Stomach smooth muscle (tissue), 2 donors: ENCODE measurements around the gene RBM10.
A peak's percentile ranks its signal among the peaks of the same experiment; 100 is the strongest.

Source experiments
- H3K27ac ChIP-seq: one replicate; pipeline ENCODE4 v1.7.0; 2013; ENCODE audit warnings: mild to moderate bottlenecking, low read length, inconsistent platforms
- H3K27me3 ChIP-seq, 2 donors: one replicate each; pipeline ENCODE4 v1.7.0; 2013; ENCODE audit warnings: low read length in 2 of 2; ENCODE audit not compliant: insufficient read depth in 2 of 2, control insufficient read depth in 1 of 2
- H3K36me3 ChIP-seq, 2 donors: one replicate each; pipeline ENCODE4 v1.7.0; 2013; ENCODE audit warnings: low read length in 2 of 2; ENCODE audit not compliant: control insufficient read depth in 2 of 2, insufficient read depth in 2 of 2
- H3K4me1 ChIP-seq: one replicate; pipeline ENCODE4 v1.7.0; 2013; ENCODE audit warnings: low read length; ENCODE audit not compliant: control insufficient read depth, insufficient read depth
- H3K4me3 ChIP-seq, 2 donors: one replicate each; pipeline ENCODE4 v1.7.0; 2013; ENCODE audit warnings: low read length in 2 of 2
- H3K9ac ChIP-seq, 2 donors: one replicate each; pipeline ENCODE4 v1.7.0; 2013; ENCODE audit warnings: low read length in 2 of 2, mild to moderate bottlenecking in 1 of 2
- H3K9me3 ChIP-seq, 2 donors: one replicate each; pipeline ENCODE4 v1.7.0; 2013; ENCODE audit warnings: low read length in 2 of 2; ENCODE audit not compliant: control insufficient read depth in 2 of 2
- donor health status: healthy.
- donor health status: Pancreatic carcinoma.

RBM10 gene

DNA sequence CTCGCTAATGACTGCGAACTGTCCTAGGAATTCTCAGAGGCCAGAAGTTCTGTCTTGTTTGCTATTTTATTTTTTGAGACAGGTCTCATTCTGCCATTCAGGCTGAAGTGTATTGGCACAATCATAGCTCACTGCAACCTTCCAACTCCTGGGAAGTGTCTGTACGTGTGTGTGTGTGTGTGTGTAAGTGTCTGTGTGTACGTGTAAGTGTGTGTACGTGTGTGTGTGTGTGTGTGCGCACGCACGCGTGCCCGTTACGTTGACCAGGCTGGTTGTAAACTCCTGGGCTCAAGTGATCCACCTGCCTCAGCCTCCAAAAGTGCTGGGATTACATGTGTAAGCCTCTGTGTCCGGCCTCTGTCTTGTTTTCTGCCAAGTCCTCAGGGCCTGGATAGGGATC, 63.1 kb downstream of the RBM10 start:
- Histone ChIP-seq H3K9ac (no peak overlapping the region), H3K27ac (no peak overlapping the region), H3K4me1 (no peaks in the 10 kb centered on the region), H3K27me3 (no peaks in the 10 kb centered on the region), H3K36me3 (peaks cover 41 to 83% of the 10 kb centered on the region in 2 donors), H3K9me3 (no peaks in the 10 kb centered on the region), H3K4me3 (no peak overlapping the region)

DNA sequence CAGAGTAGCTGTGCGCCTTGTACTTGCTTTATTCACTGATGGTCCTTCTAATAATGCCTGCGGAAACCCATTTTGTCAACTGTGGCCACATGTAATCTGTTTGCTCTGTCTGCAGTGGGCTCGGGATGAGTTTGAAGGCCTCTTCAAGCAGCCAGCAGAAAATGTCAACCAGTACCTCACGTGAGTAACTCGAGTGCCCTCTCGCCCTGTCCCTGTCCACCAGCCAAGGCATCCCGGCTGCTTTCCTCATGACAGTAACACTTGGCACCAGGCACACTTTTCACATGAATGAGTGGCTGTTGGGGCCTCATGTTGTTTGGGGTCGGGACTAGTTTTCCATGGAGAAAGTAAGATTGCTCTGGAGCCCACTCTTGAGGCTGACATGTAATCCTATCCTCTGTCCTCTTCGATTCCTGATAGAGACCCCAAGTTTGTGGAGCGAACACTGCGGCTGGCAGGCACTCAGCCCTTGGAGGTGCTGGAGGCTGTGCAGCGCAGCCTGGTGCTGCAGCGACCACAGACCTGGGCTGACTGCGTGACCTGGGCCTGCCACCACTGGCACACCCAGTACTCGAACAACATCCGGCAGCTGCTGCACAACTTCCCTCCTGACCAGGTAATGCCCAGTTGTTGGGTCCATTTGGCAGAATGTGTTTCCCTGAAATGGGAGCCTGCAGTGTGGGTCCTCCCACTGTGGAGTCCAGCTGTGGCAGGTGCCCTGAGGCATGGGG, 64.7 kb downstream of the RBM10 start:
- Histone ChIP-seq H3K4me3 (no peak overlapping the region), H3K27me3 (no peaks in the 10 kb centered on the region), H3K9me3 (no peaks in the 10 kb centered on the region), H3K9ac (no peak overlapping the region), H3K27ac (no peak overlapping the region), H3K4me1 (no peaks in the 10 kb centered on the region), H3K36me3 (peaks cover 52 to 81% of the 10 kb centered on the region in 2 donors)

GRCh38 chrX:47210661-47211425, 65.8 kb downstream of the RBM10 start:
- no peak overlapping the region for H3K9ac ChIP-seq
- no peaks in the 10 kb centered on the region for H3K27me3 ChIP-seq
- no peaks in the 10 kb centered on the region for H3K4me1 ChIP-seq
- H3K9me3 ChIP-seq = no peaks in the 10 kb centered on the region
- H3K4me3 ChIP-seq = no peak overlapping the region
- H3K27ac ChIP-seq = no peak overlapping the region
- peaks cover 60 to 82% of the 10 kb centered on the region in 2 donors for H3K36me3 ChIP-seq

DNA sequence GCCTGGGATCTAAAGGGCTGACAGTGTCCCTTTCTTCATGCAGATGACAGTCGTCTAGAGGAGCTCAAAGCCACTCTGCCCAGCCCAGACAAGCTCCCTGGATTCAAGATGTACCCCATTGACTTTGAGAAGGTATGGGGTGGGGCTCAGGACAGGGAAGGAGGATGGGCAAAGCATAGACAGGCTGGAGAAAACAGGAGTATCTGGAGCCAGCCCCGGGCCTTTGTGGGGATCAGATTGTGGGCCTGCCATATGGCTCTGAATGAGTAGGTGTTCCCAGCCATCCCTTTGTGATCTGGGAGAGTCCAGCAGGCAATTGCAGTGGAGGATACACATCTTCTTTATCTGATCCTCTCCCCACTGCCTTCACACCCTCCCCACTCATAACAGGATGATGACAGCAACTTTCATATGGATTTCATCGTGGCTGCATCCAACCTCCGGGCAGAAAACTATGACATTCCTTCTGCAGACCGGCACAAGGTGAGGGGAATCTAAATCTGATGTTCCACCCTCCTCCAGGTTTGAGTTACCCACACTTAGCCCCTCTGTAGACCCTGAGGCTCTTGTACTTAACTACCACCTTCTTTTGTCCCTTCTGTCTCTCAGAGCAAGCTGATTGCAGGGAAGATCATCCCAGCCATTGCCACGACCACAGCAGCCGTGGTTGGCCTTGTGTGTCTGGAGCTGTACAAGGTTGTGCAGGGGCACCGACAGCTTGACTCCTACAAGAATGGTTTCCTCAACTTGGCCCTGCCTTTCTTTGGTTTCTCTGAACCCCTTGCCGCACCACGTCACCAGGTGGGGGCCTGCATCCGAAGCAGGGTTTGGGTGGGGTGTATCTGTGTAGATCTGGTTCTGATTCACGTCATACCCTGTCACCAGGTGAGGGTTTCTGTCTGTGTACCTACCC, 67.6 kb downstream of the RBM10 start:
- Histone ChIP-seq H3K9ac (no peak overlapping the region), H3K27ac (no peak overlapping the region), H3K4me3 (no peak overlapping the region), H3K27me3 (no peaks in the 10 kb centered on the region), H3K9me3 (no peaks in the 10 kb centered on the region), H3K36me3 (peaks cover 57 to 74% of the 10 kb centered on the region in 2 donors), H3K4me1 (peaks cover 12% of the 10 kb centered on the region)

DNA sequence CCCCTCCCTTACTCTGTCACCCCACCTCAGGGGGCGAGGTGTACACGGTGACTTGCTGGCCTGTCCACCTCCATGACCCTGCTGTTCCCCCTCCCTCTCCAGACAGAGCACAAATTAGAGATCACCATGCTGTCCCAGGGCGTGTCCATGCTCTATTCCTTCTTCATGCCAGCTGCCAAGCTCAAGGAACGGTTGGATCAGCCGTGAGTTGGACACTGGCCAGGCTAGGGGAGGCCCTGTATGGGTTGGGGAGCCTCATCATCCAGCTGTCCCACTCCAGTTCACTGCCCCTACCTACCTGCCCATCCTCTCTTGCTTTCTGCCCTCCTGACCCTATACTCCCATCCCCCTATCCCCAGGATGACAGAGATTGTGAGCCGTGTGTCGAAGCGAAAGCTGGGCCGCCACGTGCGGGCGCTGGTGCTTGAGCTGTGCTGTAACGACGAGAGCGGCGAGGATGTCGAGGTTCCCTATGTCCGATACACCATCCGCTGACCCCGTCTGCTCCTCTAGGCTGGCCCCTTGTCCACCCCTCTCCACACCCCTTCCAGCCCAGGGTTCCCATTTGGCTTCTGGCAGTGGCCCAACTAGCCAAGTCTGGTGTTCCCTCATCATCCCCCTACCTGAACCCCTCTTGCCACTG, 69.5 kb downstream of the RBM10 start:
- H3K27me3 ChIP-seq = no peaks in the 10 kb centered on the region
- H3K4me1 ChIP-seq = peaks cover 20% of the 10 kb centered on the region
- H3K27ac ChIP-seq = no peak overlapping the region
- peaks cover 51 to 62% of the 10 kb centered on the region in 2 donors for H3K36me3 ChIP-seq
- H3K4me3 ChIP-seq = no peak overlapping the region
- no peak overlapping the region for H3K9ac ChIP-seq
- H3K9me3 ChIP-seq = no peaks in the 10 kb centered on the region

DNA sequence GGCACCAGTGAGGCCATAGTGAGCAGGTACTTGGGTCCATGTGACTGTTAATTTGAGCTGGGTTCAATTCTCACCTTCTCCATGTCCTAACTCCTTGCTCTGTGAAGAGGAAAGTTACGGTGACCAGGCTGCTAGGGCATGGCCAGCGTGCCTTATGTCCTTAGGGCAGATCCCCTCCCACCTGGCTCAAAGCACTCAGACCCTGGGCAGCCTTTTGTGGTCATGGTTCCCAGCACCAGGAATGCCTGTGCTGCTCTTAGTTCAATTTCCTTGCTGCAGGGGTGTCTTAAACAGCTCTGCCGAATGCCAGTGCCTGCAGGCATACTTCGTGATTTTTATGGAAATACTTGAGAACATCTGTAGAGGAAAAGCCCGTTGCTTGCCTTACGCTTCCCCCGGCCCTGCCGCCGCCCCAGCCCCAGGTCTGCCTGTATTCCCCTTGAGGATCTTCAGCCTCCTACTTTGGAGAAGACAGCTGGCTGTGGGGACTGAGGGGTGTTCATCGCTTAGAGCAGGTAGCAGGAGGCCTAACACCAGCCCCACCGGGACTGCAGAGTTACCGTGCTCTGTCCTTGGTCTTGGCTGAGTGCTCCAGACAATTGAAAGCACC, 70.4 kb downstream of the RBM10 start:
- Histone ChIP-seq H3K9me3 (no peaks in the 10 kb centered on the region), H3K36me3 (peaks cover 46 to 54% of the 10 kb centered on the region in 2 donors), H3K27me3 (no peaks in the 10 kb centered on the region), H3K4me3 (no peak overlapping the region), H3K4me1 (peaks cover 29% of the 10 kb centered on the region), H3K27ac (no peak overlapping the region), H3K9ac (no peak overlapping the region)

DNA sequence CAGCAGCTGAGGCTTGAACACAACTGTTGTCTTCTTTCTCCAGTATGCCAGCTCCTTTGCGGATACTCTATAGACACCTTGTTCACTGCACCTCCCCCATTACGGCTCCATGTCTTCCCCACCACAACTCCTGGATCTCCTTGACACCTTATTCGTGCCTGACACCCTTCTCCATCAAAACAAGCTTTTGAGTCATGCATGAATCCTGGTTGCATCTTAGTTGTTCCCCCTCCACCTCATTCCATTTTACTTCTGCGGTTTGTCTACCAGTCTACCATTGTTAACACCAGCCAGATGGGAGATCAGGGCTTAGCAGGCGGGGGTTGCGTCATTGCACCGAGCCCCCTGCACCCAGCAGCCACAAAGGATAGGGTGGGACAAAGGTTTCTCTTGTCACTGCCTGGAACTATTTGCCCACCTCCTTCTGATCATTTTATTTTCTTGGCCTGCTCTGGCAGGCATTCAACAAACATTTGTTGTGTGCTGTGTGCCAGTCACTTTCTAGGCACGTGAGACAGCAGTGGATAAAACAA, 71.4 kb downstream of the RBM10 start:
- peak overlapping the region in 1 of 2 donors; percentile 89 for H3K4me3 ChIP-seq
- H3K27me3 ChIP-seq = no peaks in the 10 kb centered on the region
- peaks cover 37 to 44% of the 10 kb centered on the region in 2 donors for H3K36me3 ChIP-seq
- H3K9me3 ChIP-seq = no peaks in the 10 kb centered on the region
- H3K4me1 ChIP-seq = peaks cover 35% of the 10 kb centered on the region
- H3K27ac ChIP-seq = peak overlapping the region; percentile 94
- no peak overlapping the region for H3K9ac ChIP-seq

- Histone ChIP-seq H3K4me1 (peaks cover 35% of the 10 kb centered on the region), H3K9me3 (no peaks in the 10 kb centered on the region), H3K27ac (peak overlapping the region; percentile 94), H3K27me3 (peaks cover 0 to 2% of the 10 kb centered on the region in 2 donors), H3K36me3 (peaks cover 30 to 38% of the 10 kb centered on the region in 2 donors), H3K9ac (peak overlapping the region; percentile 62 to 66), H3K4me3 (peak overlapping the region; percentile 49 to 89)
These were observed 72.3 kb downstream of the RBM10 start for GRCh38 chrX:47217121-47217851.

DNA sequence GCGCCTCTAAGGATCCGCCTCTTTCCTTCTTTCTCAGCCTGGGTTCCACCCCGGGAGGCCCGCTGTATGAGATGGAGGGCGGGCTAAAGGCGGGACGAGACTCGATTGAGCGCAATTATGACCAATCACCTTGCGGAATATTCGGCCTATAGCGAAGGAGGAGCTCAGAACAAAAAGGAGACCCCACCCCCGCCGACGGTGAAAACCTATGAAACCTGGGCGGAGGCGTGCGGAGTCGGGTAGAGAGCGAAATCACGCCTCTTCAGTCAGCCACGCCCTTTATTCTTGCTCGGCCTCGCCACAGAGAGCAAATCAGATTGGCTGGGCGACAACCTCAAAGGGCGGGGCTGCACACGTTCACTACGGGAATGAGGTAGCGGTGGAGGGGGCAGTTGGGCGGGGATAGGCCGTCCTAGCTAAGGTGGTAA, 72.8 kb downstream of the RBM10 start:
- peak overlapping the region; percentile 94 for H3K27ac ChIP-seq
- peaks cover 0 to 2% of the 10 kb centered on the region in 2 donors for H3K27me3 ChIP-seq
- no peaks in the 10 kb centered on the region for H3K9me3 ChIP-seq
- H3K36me3 ChIP-seq = peaks cover 24 to 32% of the 10 kb centered on the region in 2 donors
- H3K4me1 ChIP-seq = peaks cover 35% of the 10 kb centered on the region
- peak overlapping the region; percentile 93 to 95 for H3K9ac ChIP-seq
- peak overlapping the region; percentile 89 for H3K4me3 ChIP-seq
